ENCODE results near the gene CENPO.

CENPO gene, protein sequence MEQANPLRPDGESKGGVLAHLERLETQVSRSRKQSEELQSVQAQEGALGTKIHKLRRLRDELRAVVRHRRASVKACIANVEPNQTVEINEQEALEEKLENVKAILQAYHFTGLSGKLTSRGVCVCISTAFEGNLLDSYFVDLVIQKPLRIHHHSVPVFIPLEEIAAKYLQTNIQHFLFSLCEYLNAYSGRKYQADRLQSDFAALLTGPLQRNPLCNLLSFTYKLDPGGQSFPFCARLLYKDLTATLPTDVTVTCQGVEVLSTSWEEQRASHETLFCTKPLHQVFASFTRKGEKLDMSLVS

DNA sequence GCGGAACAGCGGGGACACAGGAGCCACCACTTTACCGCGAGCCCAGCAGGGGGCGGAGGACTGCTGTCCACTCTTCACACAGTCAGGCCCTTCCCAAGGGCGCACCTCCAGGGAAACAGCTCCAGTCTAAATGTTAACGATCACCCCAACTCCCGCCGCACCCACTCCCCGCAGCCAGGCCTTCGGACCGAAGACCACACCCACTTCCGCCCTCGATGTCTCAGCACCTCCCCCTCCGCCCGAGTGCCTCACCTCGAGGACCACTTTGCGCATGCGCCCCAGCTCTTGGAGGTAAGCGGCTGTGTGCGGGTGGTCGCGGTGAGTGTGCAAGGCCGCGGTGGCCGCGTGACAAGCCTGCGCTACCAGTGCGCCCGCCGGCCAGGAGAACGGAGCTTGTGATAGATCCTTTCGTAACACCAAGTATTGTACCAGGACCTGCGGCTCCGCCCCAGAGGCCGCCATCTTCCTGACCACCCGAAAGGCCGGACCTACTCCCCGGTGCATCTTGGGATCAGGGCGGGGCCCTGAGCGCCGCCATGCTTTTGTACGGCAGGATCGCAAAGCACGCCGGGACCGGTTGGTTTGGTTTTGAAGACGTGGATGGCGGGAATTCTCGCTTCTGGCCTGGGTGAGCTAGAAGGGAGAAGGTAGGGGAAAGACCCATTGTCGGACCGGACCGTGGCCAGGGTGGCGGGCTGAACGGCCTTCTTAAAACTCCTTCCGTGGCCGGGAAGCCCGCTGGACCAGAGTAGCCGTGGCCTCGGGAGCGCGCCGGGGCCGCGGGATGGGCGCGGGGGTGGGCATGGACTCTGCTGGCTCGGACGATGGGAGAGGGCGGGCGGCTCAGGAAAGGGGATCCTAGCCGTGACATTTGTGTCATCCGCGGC, at the start of gene CENPO, which contains the start of gene PTRHD1:
Gene CENPO (plus strand): TSS at position 552 of the 887 bp plus-strand sequence. CDS start 495 bp downstream, outside the sequence.
Gene PTRHD1 (minus strand): TSS at position 518 of the 887 bp plus-strand sequence. CDS start 14 bp downstream, at position 504.
- DNase-seq = peak; percentile 99

DNA sequence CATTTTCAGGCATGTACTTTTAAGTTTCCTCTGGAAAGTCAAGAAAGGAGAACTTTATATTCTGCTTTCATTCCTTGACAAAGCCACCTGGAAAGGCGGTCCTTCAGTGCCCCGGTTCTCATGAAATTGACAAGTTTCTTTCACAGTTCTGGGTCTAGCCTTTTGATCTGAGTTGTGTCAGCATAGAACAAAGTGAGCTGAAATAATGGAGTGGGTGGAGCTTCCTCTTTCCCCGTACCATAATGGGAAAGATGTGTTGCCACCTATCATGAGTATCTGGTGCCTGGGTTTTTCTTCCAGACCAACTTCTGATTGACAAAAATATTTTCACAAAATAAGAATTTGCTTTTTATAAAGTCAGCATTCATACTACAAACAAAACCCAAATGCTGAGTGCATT, 49.3 kb upstream of the CENPO start:
- DNase-seq = no peak

GRCh38 chr2:24744356-24744755, 48.9 kb upstream of the CENPO start:
- DNase-seq = no peak

- no peak for DNase-seq
Observed at GRCh38 chr2:24745825-24746224, 47.4 kb upstream of the CENPO start.

DNA sequence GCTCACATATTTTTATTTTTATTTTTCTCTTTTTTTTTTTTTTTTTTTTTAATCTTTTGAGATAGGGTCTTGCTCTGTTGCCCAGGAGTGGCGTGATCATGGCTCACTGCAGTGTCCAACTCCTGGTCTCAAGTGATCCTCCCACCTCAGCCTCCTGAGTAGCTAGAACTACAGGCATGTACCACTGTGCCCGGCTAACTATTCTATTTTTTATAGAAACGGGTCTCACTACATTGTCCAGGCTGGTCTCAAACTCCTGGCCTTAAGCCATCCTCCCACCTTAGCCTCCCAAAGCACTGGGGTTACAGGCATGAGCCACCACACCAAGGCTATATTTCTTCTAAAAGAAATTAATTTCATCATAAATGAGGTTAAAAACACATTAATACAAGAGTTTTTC, 45.9 kb upstream of the CENPO start:
- DNase-seq = no peak

- no peak for DNase-seq
Observed at GRCh38 chr2:24749069-24749691, 44.0 kb upstream of the CENPO start.

- no peak for DNase-seq
Observed at GRCh38 chr2:24754985-24755705, 38.1 kb upstream of the CENPO start.

DNA sequence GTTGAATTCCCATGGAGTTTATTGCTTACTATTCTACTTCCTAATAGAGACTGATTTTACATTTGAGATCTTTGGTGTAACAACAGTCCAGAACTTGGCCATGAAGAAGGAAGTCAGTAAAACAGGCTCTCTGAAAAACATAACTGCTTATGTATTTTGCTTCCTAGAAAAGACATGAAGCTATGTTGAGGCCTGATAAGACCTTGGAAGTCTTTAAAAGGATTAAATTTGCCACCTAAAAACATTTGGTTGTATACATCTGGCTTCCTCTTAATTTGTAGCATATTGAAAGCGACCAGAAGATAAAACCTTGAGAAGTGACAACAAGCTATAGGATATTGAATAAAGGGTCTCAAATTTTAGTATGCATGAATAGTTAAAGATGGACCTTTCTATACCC, 36.4 kb upstream of the CENPO start:
- DNase-seq = no peak

DNA sequence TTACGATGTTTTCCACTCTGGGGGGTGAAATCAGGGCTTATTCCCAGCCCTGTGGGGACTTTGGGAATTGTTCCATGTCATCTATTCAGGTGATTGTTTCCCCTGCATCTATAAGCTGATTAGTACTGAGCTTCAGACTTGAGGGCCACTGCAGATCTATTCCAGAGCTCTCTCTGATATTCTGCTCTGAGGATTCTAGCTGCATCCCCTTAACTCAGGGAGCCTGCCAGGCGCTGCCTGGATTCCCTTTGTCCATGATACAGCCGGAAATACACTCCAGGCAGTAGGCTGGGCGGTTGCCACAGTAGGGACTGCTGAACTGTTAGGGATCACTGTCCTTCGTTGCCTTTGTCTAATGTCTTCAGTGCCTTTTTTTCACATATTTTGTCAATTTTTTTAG, 31.4 kb upstream of the CENPO start:
- DNase-seq = no peak

DNA sequence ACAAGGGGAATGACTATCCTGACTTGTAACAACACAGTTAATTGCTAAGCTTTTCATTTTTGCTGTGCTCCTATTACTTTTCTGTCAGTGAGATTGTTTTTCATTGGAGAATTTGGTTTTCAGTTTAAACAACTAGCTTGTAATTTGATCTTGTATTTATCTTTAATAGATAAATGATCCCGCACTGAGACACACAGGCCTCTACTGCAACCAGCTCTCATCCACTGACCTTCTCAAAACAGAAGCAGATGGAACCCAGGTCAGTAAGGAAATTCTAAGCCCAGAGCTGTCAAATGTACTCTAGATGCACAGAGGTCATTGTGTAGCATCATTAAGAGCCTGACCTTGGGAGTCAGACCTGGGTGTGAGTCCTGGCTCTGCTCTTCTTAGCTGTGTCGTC, 30.7 kb upstream of the CENPO start:
- DNase-seq = no peak

- DNase-seq = no peak
Observed at GRCh38 chr2:24763843-24764242, 29.4 kb upstream of the CENPO start.

GRCh38 chr2:24766609-24767008, 26.6 kb upstream of the CENPO start:
- DNase-seq = no peak

DNA sequence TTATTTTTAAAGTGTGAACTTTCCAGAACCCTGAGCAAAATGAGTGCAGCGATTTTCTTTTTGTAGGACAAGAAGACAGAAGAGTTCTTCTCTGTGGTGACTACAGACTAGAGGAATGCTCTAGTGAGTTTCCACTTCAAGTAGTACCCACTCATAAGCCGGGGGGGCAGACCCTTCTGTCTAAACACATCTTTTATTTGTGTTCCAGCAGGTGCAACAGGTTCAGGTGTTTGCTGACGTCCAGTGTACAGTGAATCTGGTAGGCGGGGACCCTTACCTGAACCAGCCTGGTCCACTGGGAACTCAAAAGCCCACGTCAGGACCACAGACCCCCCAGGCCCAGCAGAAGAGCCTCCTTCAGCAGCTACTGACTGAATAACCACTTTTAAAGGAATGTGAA, 25.2 kb upstream of the CENPO start:
- no peak for DNase-seq

GRCh38 chr2:24768601-24769000, 24.6 kb upstream of the CENPO start:
- DNase-seq = no peak

DNA sequence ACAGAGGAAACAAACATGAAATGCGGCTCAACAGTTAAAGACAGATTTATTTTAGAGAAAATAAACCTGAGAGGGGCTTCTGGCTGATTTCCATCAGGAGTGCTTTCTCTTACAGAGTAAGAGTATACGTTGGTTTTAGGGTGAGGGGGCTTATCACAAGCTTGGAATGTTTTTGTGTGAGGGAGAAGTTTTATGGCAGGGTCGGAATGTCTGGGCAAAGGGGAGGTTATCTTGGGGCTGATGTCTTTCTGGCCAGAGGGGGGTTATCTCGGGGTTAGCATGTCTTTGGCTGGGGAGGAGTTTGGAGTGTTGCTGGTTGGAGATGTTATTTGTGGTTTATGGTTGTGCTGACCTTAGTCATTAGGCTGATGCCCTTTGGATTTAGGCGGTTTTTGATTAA, 22.2 kb upstream of the CENPO start:
- DNase-seq = no peak

DNA sequence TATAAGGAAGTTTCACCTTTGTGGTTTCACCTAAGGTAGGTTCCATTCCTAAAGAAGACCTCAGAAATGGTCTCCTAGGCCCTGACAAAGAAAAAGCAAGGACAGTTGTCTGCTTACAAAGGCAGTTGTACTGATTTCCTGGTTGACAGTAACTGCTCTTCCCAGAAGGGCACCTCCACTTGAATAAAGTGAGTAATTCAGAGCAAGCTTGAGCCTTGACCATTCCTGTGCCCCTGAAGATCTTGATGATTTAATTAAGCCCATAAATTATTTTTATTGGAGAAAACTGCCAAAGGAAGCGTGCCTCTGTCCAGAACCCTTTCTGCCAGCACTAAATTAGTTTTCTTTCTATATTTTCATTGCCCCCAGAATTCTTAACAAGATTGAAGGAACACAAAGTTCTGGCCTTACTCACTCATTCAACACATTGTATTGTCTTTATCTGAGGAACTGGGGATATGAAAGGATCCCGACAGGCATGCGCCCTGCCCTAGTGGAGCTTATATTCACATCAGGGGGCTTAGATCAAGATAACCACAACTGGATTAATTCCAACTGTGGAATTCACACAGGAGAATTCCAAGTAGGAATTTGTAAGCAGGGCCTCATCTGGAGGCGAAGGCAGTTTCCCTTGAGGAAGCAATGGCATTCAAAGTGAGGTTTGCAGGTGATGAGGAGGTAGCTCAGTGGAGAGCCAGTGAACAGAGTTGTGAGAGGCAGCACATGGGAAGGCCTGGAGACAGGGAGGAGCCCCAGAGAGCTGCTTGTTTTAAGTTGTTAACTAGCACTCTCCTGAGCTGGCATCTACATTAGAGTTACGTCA, 21.2 kb upstream of the CENPO start:
- DNase-seq = no peak

- DNase-seq = no peak
Observed at GRCh38 chr2:24774373-24774772, 18.9 kb upstream of the CENPO start.

DNA sequence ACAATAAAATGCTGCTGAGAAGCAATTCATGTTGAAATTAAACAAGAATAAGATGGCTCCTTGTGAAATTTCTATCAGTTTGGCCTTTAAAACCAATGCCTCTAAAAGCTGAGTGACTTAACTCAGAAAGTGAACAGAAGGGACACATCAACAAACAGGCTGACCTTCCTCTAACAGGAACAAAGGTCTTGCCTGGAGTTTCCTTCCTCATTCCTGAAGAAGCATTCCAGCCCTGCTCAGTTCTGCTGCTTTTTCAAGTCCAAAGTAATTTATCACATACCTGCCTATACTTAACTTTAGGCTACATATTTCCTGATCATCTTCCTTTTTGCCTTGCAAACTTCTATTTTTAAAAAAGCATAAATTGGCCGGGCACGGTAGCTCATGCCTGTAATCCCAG, 14.1 kb upstream of the CENPO start:
- no peak for DNase-seq

GRCh38 chr2:24783641-24784040, 9.6 kb upstream of the CENPO start:
- DNase-seq = no peak

GRCh38 chr2:24785671-24786321, 7.4 kb upstream of the CENPO start:
- DNase-seq = no peak

- DNase-seq = no peak
Observed at GRCh38 chr2:24787532-24787931, 5.7 kb upstream of the CENPO start.

DNA sequence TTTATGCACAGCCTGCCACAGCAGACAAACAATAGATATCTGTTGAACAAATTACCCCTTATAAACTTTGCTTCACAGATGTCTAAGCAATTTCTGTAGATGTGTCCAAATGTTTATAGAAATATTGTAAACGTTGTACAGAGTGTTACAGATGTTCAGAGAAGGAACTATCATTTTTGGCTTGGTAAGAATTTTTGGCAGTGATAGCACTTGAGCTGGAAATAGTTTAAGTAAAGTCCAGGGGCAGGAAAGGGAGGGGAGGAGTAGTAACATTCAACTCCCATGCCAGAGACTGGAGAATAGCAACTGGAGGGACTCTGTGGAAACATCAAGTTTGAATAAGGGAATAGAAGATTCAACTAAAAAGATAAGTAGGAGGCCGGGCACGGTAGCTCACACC, 4.4 kb upstream of the CENPO start:
- DNase-seq = no peak

All from activated CD8-positive, alpha-beta memory T cell treated with anti-CD3 and anti-CD28 coated beads for 24 hours (primary cell).